HEK293T (cell line): ENCODE measurements around the gene KCNH1.
A peak's percentile ranks its signal among the peaks of the same experiment; 100 is the strongest.

ENCODE experiments used
- CTCF ChIA-PET: fragments of 350-600 bp; formaldehyde crosslinking; extraction: SDS; loops from one replicate; lab custom pipeline; 2021; ENCODE audit warnings: antibody characterized with exemption, inconsistent platforms; lab: Yijun Ruan, JAX
- POLR2A ChIA-PET: fragments of 350-600 bp; formaldehyde crosslinking; extraction: SDS; loops from one replicate; lab custom pipeline; 2020; ENCODE audit warnings: antibody characterized with exemption, inconsistent platforms; lab: Yijun Ruan, JAX
- DNase-seq: peaks from one replicate; pipeline ENCODE4 v3.0.0; 2012; ENCODE audit warnings: mixed read lengths; ENCODE audit errors: extremely low spot score
- ARNT ChIP-seq: fragments of 450-650 bp; IDR thresholded peaks from 2 replicates; pipeline ENCODE4 v1.6.1; 2017; ENCODE audit warnings: mild to moderate bottlenecking
- BHLHE40 ChIP-seq: fragments of 450-650 bp; IDR thresholded peaks from 2 replicates; pipeline ENCODE4 v1.6.1; 2016; ENCODE audit warnings: mild to moderate bottlenecking, moderate library complexity, borderline replicate concordance
- CTBP1 ChIP-seq: fragments of 450-650 bp; IDR thresholded peaks from 2 replicates; pipeline ENCODE4 v1.6.1; 2016; ENCODE audit warnings: borderline replicate concordance
- ELF4 ChIP-seq: fragments of 450-650 bp; IDR thresholded peaks from 2 replicates; pipeline ENCODE4 v1.6.1; 2017; ENCODE audit warnings: antibody characterized with exemption
- FOXA1 ChIP-seq: fragments of 450-650 bp; IDR thresholded peaks from 2 replicates; pipeline ENCODE4 v1.6.1; 2016; ENCODE audit warnings: mild to moderate bottlenecking
- FOXK2 ChIP-seq: fragments of 450-650 bp; IDR thresholded peaks from 2 replicates; pipeline ENCODE4 v1.6.1; 2016; ENCODE audit warnings: mild to moderate bottlenecking
- FOXM1 ChIP-seq: fragments of 450-650 bp; IDR thresholded peaks from 2 replicates; pipeline ENCODE4 v1.6.1; 2017; ENCODE audit warnings: mild to moderate bottlenecking, borderline replicate concordance
- HDGF ChIP-seq: fragments of 450-650 bp; IDR thresholded peaks from 2 replicates; pipeline ENCODE4 v1.6.1; 2017; ENCODE audit warnings: antibody characterized with exemption, borderline replicate concordance
- L3MBTL2 ChIP-seq: fragments of 450-650 bp; conservative IDR thresholded peaks from 2 replicates; pipeline ENCODE4 v1.6.1; 2016; ENCODE audit warnings: mild to moderate bottlenecking
- LEF1 ChIP-seq: fragments of 450-650 bp; IDR thresholded peaks from 2 replicates; pipeline ENCODE4 v1.6.1; 2017; ENCODE audit warnings: mild to moderate bottlenecking, borderline replicate concordance
- NFRKB ChIP-seq: fragments of 450-650 bp; IDR thresholded peaks from 2 replicates; pipeline ENCODE4 v1.6.1; 2016; ENCODE audit warnings: mild to moderate bottlenecking, moderate library complexity
- SP1 ChIP-seq: fragments of 450-650 bp; IDR thresholded peaks from 2 replicates; pipeline ENCODE4 v1.6.1; 2017
- SUZ12 ChIP-seq: fragments of 450-650 bp; IDR thresholded peaks from 2 replicates; pipeline ENCODE4 v1.6.1; 2016; ENCODE audit warnings: mild to moderate bottlenecking
- TARDBP ChIP-seq: fragments of 450-650 bp; IDR thresholded peaks from 2 replicates; pipeline ENCODE4 v1.6.1; 2016
- ZNF384 ChIP-seq: fragments of 450-650 bp; IDR thresholded peaks from 2 replicates; pipeline ENCODE4 v1.6.1; 2016
- TF ChIP-seq, protein P1 (sequence below): fragments of 450-650 bp; IDR thresholded peaks from 2 replicates; pipeline ENCODE4 v1.6.1; 2016

Gene KCNH1

DNA sequence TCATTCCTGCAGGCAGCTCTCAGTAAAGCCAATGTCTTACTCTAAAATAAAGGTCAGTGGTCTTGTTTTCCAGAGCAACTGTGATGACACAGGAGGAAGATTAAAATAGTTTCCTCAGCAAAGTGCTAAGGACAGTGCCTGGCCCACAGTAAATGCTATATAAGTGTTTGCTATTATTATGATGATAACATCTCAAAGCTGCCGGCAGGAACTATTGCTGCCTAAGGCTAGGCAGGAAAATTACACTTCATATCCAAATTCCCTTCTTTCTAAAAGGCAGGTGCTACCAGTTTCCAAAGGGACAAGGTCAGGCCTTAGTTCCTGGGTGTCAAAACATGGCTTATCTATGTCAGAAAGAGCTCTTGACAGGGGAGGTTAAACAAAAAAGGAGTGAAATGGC, 403.9 kb downstream of the KCNH1 start:
- POLR2A ChIA-PET: no interaction called here
- no peak for DNase-seq
- CTCF ChIA-PET: no interaction called here
- no peak for TF ChIP-seq L3MBTL2
- TF ChIP-seq ELF4: no peak
- TF ChIP-seq, protein P1, sequence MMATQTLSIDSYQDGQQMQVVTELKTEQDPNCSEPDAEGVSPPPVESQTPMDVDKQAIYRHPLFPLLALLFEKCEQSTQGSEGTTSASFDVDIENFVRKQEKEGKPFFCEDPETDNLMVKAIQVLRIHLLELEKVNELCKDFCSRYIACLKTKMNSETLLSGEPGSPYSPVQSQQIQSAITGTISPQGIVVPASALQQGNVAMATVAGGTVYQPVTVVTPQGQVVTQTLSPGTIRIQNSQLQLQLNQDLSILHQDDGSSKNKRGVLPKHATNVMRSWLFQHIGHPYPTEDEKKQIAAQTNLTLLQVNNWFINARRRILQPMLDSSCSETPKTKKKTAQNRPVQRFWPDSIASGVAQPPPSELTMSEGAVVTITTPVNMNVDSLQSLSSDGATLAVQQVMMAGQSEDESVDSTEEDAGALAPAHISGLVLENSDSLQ: no peak
- TF ChIP-seq ZNF384: no peak
- no peak for TF ChIP-seq BHLHE40
- no peak for TF ChIP-seq HDGF
- TF ChIP-seq SP1: no peak
- no peak for TF ChIP-seq FOXM1
- no peak for TF ChIP-seq CTBP1
- TF ChIP-seq FOXA1: no peak
- no peak for TF ChIP-seq FOXK2
- TF ChIP-seq NFRKB: no peak
- no peak for TF ChIP-seq LEF1
- TF ChIP-seq ARNT: no peak
- TF ChIP-seq SUZ12: no peak
- no peak for TF ChIP-seq TARDBP

DNA sequence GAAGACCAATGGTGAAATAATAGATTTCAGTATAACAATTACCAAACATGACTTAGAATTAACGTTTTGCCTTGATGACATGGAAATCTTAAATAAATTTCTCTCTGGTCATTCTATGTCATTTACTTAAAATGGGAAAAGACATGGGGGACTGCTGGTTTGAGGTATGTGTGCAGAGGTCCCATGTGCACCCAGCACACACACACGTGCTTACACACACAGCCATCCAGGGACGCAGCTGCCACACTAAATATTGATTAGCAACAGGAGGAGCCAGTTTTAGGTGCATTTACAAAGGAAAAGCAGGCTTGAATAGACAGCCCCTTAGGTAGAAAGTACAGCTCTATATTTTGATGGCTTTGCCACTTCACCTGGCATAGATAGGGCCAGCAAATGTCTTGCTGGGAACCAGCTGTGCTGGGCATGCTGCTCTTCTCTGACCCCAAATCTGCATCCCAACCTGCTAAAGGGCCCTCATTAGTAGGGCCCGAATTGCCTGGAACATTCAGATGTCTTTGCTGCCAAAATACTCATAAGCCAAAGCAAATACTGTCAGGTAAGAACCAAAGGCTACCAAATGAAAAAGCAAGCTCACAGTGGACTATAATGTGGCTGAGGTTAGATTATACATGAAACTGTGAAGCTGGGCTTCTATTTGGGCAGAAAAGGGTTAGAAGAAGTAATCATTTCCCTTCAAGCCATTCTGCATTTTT, 405.4 kb downstream of the KCNH1 start:
- ChIA-PET POLR2A (no interaction called here), CTCF (no interaction called here)
- no peak for DNase-seq
- no peak for TF ChIP-seq CTBP1
- TF ChIP-seq, protein P1: no peak
- no peak for TF ChIP-seq FOXA1
- TF ChIP-seq ARNT: no peak
- TF ChIP-seq TARDBP: no peak
- TF ChIP-seq FOXM1: no peak
- no peak for TF ChIP-seq BHLHE40
- TF ChIP-seq FOXK2: no peak
- no peak for TF ChIP-seq LEF1
- no peak for TF ChIP-seq ZNF384
- TF ChIP-seq ELF4: no peak
- no peak for TF ChIP-seq L3MBTL2
- TF ChIP-seq NFRKB: no peak
- no peak for TF ChIP-seq HDGF
- no peak for TF ChIP-seq SUZ12
- TF ChIP-seq SP1: no peak

DNA sequence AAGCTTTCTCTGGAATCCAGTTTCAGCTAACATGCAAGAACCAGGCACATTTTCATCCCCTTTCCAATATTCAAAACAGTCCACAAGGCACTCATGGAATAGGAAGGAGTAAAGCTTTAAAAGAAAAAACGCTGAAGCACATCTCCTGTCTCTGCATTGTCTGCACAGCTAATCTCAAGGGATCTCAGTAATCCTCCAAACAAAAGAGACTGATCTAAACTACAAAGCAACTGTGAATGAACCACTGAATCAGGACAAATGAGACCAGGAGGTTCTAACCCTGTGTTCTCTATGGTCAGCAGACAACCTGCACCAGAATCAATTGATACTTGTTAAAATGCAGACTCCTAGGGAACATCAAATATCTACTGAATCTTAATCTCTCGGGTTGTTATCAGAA, 406.2 kb downstream of the KCNH1 start:
- TF ChIP-seq ARNT: no peak
- no peak for TF ChIP-seq SUZ12
- no peak for TF ChIP-seq CTBP1
- no peak for TF ChIP-seq HDGF
- TF ChIP-seq L3MBTL2: no peak
- no peak for TF ChIP-seq BHLHE40
- TF ChIP-seq ELF4: no peak
- TF ChIP-seq, protein P1: no peak
- no peak for TF ChIP-seq TARDBP
- TF ChIP-seq FOXA1: no peak
- no peak for TF ChIP-seq LEF1
- TF ChIP-seq FOXM1: no peak
- no peak for TF ChIP-seq FOXK2
- no peak for TF ChIP-seq ZNF384
- no peak for TF ChIP-seq NFRKB
- no peak for TF ChIP-seq SP1
- POLR2A ChIA-PET: no interaction called here
- DNase-seq: no peak
- CTCF ChIA-PET: no interaction called here

DNA sequence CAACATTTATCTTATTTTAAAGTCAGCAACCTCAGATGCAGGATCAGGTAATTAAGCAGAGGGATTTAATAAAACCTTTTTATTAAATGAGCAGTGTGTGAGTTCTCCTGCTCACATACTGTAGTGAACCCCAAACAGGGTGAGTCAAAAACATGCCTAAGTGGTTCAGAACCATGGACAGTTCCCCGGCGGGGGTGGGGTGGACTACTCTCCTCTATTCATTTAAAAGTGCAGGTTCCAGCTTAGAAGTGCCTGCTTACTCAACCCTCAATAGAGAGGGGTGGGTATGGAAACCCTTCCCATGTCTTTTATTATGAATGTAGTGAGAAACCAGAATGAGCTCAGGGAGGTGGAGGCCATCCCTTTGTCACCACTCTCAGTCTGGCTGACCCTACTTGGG, 407.3 kb downstream of the KCNH1 start:
- POLR2A ChIA-PET: no interaction called here
- TF ChIP-seq L3MBTL2 (no peak), BHLHE40 (no peak), FOXA1 (no peak), ELF4 (no peak), SUZ12 (no peak), HDGF (no peak), FOXM1 (no peak), ZNF384 (no peak), NFRKB (no peak), ARNT (no peak), CTBP1 (no peak), LEF1 (no peak)
- TF ChIP-seq, protein P1: no peak
- CTCF ChIA-PET: no interaction called here
- DNase-seq: peak; percentile 52

DNA sequence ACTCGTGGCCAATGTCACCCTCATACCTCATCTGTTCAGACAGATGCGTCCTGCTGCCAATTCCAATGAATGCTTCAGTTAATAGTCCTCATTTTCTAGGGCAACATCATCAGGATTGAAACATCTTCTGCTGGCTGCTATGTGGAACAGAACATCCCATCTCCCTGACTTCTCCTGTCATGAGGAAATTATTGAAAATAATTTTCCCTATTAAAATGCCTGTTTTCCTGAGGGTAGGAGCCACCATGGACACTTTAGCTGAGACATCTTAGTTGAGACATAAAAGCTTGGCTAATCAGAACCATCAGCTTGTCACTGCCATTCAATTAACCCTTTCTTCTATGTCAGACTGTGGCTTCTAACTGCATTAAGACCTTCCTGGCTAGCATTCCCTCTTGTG, 409.2 kb downstream of the KCNH1 start:
- DNase-seq: no peak
- TF ChIP-seq FOXM1 (no peak), FOXK2 (no peak), ELF4 (no peak), FOXA1 (no peak), L3MBTL2 (no peak), ZNF384 (no peak), CTBP1 (no peak), ARNT (no peak), LEF1 (no peak), HDGF (no peak), BHLHE40 (no peak), SUZ12 (no peak)
- TF ChIP-seq, protein P1: no peak
- POLR2A ChIA-PET: no interaction called here
- CTCF ChIA-PET: no interaction called here
